IPS-NIHi7 (cell line): Measurements from ENCODE around the gene ERMARD.
A peak's percentile ranks its signal among the peaks of the same experiment; 100 is the strongest.

ENCODE experiments used
- DNase-seq: peaks from one replicate; pipeline ENCODE4 v3.0.0; 2012; ENCODE audit warnings: mixed read lengths; ENCODE audit errors: extremely low spot score

ERMARD gene

GRCh38 chr6:169802790-169803189, 51.4 kb downstream of the ERMARD start:
- DNase-seq = no peak

GRCh38 chr6:169803271-169803811, 51.9 kb downstream of the ERMARD start:
- DNase-seq = no peak

DNA sequence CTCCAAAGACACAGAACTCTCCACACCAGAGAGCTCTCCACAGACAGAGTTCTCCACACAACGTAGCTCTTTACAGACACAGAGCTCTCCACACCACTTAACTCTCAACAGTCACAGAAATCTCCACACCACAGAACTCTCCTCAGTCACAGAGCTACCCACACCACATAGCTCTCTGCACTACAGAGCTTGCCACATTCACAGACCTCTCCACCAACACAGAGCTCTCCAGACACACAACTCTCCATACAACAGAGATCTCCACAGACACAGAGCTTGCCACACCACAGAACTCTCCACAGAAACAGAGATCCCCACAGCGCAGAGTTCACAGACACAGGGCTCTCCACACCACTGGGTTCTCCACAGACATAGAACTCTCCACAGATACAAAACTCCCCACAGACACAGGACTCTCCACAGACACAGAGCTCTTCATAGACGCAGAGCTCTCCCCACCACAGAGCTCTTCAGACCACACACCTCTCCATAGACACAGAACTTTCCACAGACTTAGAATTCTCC, 52.5 kb downstream of the ERMARD start:
- DNase-seq = no peak

GRCh38 chr6:169804427-169804826, 53.0 kb downstream of the ERMARD start:
- DNase-seq = no peak

DNA sequence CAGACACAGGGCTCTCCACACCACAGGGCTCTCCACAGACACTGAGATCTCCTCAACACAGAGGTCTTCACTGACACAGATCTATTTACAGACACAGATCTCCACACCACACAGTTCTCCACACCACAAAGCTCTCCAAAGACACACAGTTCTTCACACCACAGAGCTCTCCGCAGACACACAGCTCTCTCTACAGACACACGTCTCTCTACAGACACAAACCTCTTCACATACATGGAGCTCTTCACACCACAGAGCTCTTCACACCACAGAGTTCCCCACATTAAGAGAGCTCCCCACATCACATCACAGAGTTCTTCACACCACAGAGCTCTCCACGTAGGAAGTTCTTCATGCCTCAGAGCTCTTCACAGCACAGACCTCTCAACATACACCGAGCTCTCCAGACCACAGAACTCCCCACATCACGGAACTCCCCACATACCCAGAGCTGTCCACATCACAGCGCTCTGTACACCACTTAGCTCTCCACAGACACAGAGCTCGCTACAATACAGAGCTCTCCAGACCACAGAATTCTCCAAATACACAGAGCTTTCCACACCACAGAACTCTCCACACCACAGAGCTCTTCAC, 53.9 kb downstream of the ERMARD start:
- DNase-seq = no peak

- DNase-seq = no peak
These were observed 55.3 kb downstream of the ERMARD start for GRCh38 chr6:169806701-169807100.

DNA sequence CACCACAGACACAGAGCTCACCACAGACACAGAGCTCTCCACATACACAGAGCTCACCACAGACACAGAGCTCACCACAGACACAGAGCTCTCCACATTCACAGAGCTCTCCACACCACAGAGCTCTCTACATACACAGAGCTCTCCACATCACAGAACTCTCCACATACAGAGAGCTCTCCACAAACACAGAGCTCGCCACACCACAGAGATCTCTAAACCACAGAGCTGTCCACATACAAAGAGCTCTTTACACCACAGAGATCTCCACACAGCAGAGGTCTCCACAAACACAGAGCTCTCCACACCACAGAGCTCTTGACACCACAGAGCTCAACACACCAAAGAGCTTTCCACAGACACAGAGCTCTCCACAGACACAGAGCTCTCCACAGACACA, 55.8 kb downstream of the ERMARD start:
- DNase-seq = no peak

- no peak for DNase-seq
These were observed 56.5 kb downstream of the ERMARD start for GRCh38 chr6:169807699-169808607.

GRCh38 chr6:169808608-169808967, 57.2 kb downstream of the ERMARD start:
- no peak for DNase-seq

GRCh38 chr6:169809386-169809785, 58.0 kb downstream of the ERMARD start:
- no peak for DNase-seq

- peak; percentile 82 for DNase-seq
These were observed 58.9 kb downstream of the ERMARD start for GRCh38 chr6:169810066-169810989.

DNA sequence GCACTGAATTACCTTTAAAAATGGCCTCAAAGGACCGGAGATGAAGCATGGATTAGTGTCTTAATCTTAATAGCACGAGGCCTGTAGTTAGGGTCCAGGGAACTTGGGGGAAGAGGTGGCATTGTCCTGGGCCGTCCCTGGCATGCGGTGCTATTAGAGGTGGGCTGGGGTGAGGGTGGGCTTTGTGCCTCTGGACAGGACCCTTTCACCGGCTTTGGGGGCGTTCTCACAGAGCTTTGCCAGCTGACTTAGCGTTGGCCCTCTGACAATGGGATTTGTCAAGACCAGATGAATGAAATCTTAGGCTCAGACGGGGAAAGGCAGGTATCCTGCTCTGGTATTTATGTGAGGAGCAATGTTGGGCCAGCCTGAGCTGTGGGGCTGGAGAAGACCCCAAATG, 59.6 kb downstream of the ERMARD start:
- no peak for DNase-seq

DNA sequence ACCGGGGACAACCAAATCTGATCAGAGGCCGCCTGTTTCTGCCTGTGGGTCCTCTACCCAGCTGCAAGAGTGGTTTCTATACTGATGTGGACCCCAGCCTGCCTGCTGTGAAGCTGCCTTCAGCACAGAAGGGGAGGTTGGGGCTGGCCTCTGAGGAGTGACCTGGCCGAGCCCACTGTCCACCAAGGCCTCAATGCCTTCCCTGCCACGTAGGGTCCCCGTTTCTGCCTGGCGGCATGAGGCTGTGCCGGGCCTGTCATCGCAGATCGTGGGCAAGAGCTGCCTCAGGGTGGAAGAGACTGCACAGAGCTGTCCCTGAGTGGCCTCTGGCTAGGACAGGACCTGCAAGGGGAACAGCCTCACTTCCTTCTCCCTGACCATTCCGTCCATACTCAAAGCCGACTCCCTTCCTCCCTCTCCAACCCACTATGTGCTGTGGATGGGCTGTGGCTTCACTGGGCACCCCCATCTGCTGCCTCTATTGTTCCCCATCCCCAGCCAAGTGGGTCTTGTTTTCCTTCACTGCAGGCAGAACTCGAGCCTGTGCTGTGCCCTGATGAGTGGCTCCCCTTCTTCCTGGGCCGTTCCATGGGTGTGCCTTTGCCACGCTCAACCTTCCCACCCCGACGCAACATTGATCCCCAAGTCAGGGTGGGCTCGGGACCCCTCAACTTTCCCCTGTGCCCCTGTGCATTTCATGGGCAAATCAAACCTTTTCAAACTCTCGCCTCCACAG, 60.3 kb downstream of the ERMARD start:
- DNase-seq = no peak

- no peak for DNase-seq
These were observed 60.8 kb downstream of the ERMARD start for GRCh38 chr6:169812257-169812644.

DNA sequence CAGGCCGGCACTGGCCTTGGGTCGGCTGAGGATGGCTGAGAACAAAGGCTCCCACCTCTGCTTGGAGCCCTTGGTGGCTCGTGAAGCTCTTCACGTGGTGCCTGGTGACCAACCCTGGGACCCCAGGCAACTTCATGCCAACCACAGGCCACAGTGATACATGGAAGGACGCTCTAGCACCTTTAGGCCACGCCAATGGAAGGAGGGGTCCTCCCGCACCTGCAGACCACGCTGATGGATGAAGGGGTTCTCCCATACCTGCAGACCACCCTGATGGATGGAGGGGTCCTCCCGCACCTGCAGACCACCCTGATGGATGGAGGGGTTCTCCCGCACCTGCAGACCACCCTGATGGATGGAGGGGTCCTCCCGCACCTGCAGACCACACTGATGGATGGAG, 62.5 kb downstream of the ERMARD start:
- DNase-seq = no peak

DNA sequence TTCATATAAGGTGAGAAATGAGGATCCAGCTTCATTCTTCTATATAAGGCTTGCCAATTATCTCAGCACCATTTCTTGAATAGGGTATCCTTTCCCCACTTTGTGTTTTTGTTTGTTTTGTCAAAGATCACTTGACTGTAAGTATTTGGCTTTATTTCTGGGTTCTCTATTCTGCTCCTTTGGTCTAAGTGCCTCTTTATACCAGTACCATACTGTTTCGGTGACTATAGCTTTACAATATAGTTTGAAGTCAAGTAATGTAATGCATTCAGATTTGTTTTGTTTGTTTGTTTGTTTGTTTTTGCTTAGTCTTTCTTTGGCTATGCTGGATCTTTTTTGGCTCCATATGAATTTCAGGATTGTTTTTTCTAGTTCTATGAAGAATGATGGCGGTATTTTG, 64.6 kb downstream of the ERMARD start:
- DNase-seq = no peak

DNA sequence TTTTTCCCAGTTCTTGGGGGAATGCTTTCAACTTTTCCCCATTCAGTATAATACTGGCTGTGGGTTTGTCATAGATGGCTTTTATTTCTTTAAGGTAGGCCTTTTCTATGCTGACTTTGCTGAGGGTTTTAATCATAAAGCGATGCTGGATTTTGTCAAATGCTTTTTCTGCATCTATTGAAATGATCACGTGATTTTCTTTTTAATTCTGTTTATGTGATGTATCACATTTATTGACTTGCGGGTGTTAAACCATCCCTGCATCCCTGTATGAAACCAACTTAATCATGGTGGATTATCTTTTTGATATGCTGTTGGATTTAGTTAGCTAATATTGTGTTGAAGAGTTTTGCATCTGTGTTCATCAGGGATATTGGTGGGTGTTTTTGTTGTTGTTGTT, 65.6 kb downstream of the ERMARD start:
- DNase-seq = no peak

DNA sequence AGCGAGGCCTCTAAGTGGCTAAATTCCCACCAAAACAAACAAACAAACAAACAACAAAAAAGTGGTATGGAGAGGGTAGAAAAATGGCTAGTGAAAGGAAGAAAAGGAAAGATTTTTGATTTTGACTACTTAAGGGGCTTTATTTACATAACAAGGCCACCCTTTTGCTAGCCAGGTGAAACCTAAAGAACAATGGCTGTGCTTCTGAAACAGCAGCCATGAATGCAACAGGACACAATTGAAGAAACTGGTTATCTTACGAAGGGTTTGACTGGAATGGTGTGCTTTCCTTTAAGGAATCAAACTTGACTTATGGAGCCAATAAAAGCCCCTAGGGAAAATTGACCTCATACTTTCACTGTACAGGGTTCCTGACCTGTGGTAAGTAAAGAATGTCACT, 68.9 kb downstream of the ERMARD start:
- DNase-seq = no peak

DNA sequence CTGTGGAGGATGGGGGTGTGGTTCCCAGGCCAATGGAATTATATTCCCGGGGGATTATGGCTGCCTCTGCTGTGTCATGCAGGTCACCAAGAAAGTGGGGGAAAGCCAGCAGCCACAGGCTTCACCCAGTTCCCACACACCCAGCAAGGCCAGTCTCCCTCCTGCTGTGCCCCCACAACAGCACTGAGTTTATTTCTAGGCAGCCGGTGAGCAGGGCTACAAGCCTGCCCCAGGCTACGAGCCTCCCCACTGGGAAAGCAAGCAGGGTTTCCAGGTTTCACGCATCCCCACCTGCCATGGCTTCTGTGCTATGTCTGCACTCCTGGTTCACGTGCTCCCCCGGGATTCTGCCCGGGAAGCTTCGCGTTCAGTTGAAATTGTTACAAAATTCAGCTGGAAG, 72.6 kb downstream of the ERMARD start:
- no peak for DNase-seq

- no peak for DNase-seq
These were observed 73.6 kb downstream of the ERMARD start for GRCh38 chr6:169824848-169825557.
